Measurements from ENCODE around the gene VIPR2.

DNA sequence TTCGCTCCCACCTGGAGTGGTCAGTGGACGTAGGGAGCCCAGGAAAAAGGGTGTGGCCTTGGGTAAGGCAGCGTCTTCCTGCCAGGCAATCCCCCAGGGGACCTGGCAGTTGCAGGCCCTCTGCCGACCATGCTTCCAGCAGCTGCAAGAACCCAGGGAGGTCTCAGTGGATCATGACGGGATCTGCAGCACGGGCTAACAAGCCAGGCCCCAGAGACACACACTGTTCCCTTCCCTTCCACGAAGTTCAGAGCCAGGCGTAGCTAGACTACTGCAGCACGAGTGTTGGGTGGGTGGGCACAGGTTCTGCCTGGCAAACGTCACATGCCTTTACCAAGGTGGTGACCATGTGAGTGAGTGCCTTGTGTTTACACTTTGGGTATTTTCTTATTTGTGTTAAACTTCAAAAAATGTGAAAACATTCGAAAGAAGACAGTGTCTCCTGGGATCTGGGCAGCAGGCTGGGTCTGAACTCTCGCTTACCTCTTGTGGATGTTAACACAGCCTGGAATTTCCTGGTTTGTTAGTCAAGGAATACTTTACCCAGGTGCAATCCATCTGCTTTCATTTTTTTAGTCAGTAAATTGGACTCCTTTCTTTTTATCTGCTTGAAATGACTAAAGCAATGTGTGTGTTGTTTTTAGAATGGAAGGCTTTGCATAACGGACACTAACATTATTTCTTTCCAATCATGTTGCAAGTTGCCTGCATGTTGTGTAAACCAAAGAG is 48.2 kb upstream of the VIPR2 start:
- no peak for TF ChIP-seq POLR2A (IDR thresholded peaks at IDR 0.05)
- TF ChIP-seq, protein P1, sequence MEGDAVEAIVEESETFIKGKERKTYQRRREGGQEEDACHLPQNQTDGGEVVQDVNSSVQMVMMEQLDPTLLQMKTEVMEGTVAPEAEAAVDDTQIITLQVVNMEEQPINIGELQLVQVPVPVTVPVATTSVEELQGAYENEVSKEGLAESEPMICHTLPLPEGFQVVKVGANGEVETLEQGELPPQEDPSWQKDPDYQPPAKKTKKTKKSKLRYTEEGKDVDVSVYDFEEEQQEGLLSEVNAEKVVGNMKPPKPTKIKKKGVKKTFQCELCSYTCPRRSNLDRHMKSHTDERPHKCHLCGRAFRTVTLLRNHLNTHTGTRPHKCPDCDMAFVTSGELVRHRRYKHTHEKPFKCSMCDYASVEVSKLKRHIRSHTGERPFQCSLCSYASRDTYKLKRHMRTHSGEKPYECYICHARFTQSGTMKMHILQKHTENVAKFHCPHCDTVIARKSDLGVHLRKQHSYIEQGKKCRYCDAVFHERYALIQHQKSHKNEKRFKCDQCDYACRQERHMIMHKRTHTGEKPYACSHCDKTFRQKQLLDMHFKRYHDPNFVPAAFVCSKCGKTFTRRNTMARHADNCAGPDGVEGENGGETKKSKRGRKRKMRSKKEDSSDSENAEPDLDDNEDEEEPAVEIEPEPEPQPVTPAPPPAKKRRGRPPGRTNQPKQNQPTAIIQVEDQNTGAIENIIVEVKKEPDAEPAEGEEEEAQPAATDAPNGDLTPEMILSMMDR (IDR thresholded peaks at IDR 0.05) = no peak
